H1 (cell line): ENCODE results near the gene OR6C4. TPM values are rescaled to one million over a fixed set of nuclear protein-coding genes. Genes with fewer than 3 reads are reported as not detected.

Experiments
- CTCF ChIA-PET: fragments of 300-600 bp; sonication (Branson Sonifier 250); formaldehyde crosslinking; loops from one replicate; lab custom pipeline; 2021; ENCODE audit not compliant: partially characterized antibody; lab: Charles Lee
- POLR2A ChIA-PET: fragments of 300-600 bp; sonication (Branson Sonifier 250); formaldehyde crosslinking; loops from one replicate; lab custom pipeline; 2021; ENCODE audit warnings: inconsistent platforms; ENCODE audit not compliant: partially characterized antibody; lab: Charles Lee
- DNase-seq, 2 experiments: peaks; one replicate each; pipeline versions ENCODE4 v3.0.0 to v3.0.0-alpha.2; 2010 to 2022; ENCODE audit warnings: low spot score in 2 of 2, low read depth in 1 of 2, mixed read lengths in 1 of 2
- FAIRE-seq: peaks from 2 replicates; lab custom pipeline; 2011; peaks lifted over from hg19 to GRCh38; lab: Jason Lieb, UNC
- H2AFZ ChIP-seq: 2 replicates; pipeline ENCODE4 v1.8.1; 2012; ENCODE audit warnings: low read length, inconsistent platforms
- H2AK5ac ChIP-seq: 2 replicates; pipeline ENCODE4 v1.6.1; 2013; ENCODE audit warnings: low read depth, low read length
- H2BK120ac ChIP-seq: replicated peaks from 2 replicates; pipeline ENCODE3; 2013; ENCODE audit warnings: low read depth, low read length, inconsistent platforms
- H2BK12ac ChIP-seq: 2 replicates; pipeline ENCODE4 v1.6.1; 2013; ENCODE audit warnings: low read depth, low read length
- H2BK15ac ChIP-seq: 2 replicates; pipeline ENCODE4 v1.6.1; 2013; ENCODE audit warnings: low read length
- H2BK20ac ChIP-seq: 2 replicates; pipeline ENCODE4 v1.6.1; 2013; ENCODE audit warnings: low read length
- H2BK5ac ChIP-seq: 2 replicates; pipeline ENCODE4 v1.6.1; 2013; ENCODE audit warnings: low read depth, low read length
- H3K14ac ChIP-seq: 2 replicates; pipeline ENCODE4 v1.6.1; 2013; ENCODE audit warnings: inconsistent platforms; ENCODE audit not compliant: insufficient read length
- H3K18ac ChIP-seq: 2 replicates; pipeline ENCODE4 v1.6.1; 2013; ENCODE audit warnings: low read length; ENCODE audit errors: extremely low read depth
- H3K23ac ChIP-seq: 2 replicates; pipeline ENCODE4 v1.6.1; 2013; ENCODE audit warnings: inconsistent platforms; ENCODE audit not compliant: insufficient read length
- H3K23me2 ChIP-seq: 2 replicates; pipeline ENCODE4 v1.6.1; 2013; ENCODE audit warnings: low read depth, low read length
- H3K27ac ChIP-seq: 2 replicates; pipeline ENCODE4 v1.6.1; 2011; ENCODE audit warnings: low read depth, low read length, inconsistent platforms
- H3K27me3 ChIP-seq, 4 experiments: replicated peaks in 1 of 4; 1 replicate in 1 of 4; 2 replicates in 3 of 4; pipeline versions ENCODE4 v1.6.1 to v1.8.1; 2011 to 2013; ENCODE audit warnings: low read length in 3 of 4, mild to moderate bottlenecking in 3 of 4, inconsistent platforms in 2 of 4, mixed read lengths in 2 of 4, moderate library complexity in 1 of 4; ENCODE audit not compliant: control insufficient read depth in 3 of 4, insufficient read depth in 3 of 4; ENCODE audit errors: extremely low read depth in 1 of 4
- H3K36me3 ChIP-seq, 4 experiments: 2 replicates each; pipeline versions ENCODE4 v1.6.1 to v1.8.1; 2011 to 2013; ENCODE audit warnings: mild to moderate bottlenecking in 4 of 4, low read length in 3 of 4, moderate library complexity in 2 of 4, control low read depth in 1 of 4, inconsistent platforms in 1 of 4; ENCODE audit not compliant: insufficient read depth in 4 of 4, control insufficient read depth in 2 of 4
- H3K4ac ChIP-seq: replicated peaks from 2 replicates; pipeline ENCODE3; 2013; ENCODE audit warnings: low read length, low read depth, mixed read lengths, inconsistent platforms; ENCODE audit not compliant: insufficient read length
- H3K4me1 ChIP-seq, 4 experiments: replicated peaks in 1 of 4; 1 replicate in 1 of 4; 2 replicates in 3 of 4; pipeline versions ENCODE4 v1.6.1 to v1.8.1; 2011 to 2013; ENCODE audit warnings: low read length in 3 of 4, inconsistent platforms in 2 of 4, mixed read lengths in 1 of 4; ENCODE audit not compliant: insufficient read depth in 4 of 4, control insufficient read depth in 3 of 4
- H3K4me2 ChIP-seq, 2 experiments: 2 replicates each; pipeline versions ENCODE4 v1.6.1 to v1.8.1; 2011 to 2013; ENCODE audit warnings: low read depth in 2 of 2, low read length in 2 of 2, control low read depth in 1 of 2, inconsistent platforms in 1 of 2, mild to moderate bottlenecking in 1 of 2; ENCODE audit not compliant: insufficient read depth in 1 of 2
- H3K4me3 ChIP-seq, 4 experiments: fragments of 200-600, 300-600 bp in 1 of 4; sonication (generic), shearing (Covaris generic), sonication (Bioruptor Twin) in 1 of 4; 2 replicates each; pipeline versions ENCODE4 v1.5.1 to v1.8.1; 2011 to 2016; ENCODE audit warnings: low read length in 4 of 4, low read depth in 3 of 4, control low read depth in 2 of 4, inconsistent platforms in 2 of 4, mild to moderate bottlenecking in 2 of 4, mixed read lengths in 1 of 4, moderate library complexity in 1 of 4; ENCODE audit not compliant: insufficient read depth in 2 of 4; ENCODE audit errors: extremely low read depth in 1 of 4
- H3K56ac ChIP-seq: replicated peaks from 2 replicates; pipeline ENCODE3; 2013; ENCODE audit warnings: low read depth, mild to moderate bottlenecking, mixed read lengths, low read length, inconsistent platforms; ENCODE audit not compliant: insufficient read length
- H3K79me1 ChIP-seq: 2 replicates; pipeline ENCODE4 v1.6.1; 2013; ENCODE audit warnings: low read depth, low read length, control low read depth
- H3K79me2 ChIP-seq, 2 experiments: 2 replicates each; pipeline versions ENCODE4 v1.6.1 to v1.8.1; 2012 to 2013; ENCODE audit warnings: low read length in 2 of 2, mild to moderate bottlenecking in 2 of 2, inconsistent platforms in 1 of 2; ENCODE audit not compliant: insufficient read depth in 2 of 2, control insufficient read depth in 1 of 2
- H3K9ac ChIP-seq, 4 experiments: replicated peaks in 1 of 4; 1 replicate in 1 of 4; 2 replicates in 3 of 4; pipeline versions ENCODE4 v1.6.1 to v1.8.1; 2011 to 2013; ENCODE audit warnings: low read depth in 3 of 4, low read length in 3 of 4, control low read depth in 2 of 4, mild to moderate bottlenecking in 2 of 4, moderate library complexity in 2 of 4, inconsistent platforms in 1 of 4; ENCODE audit errors: extremely low read depth in 1 of 4
- H3K9me3 ChIP-seq, 2 experiments: 2 replicates each; pipeline versions ENCODE4 v1.6.1 to v1.8.1; 2012 to 2013; ENCODE audit warnings: mild to moderate bottlenecking in 2 of 2, moderate library complexity in 2 of 2, control low read depth in 1 of 2, inconsistent platforms in 1 of 2, low read depth in 1 of 2, low read length in 1 of 2, mixed read lengths in 1 of 2; ENCODE audit not compliant: insufficient read depth in 2 of 2
- H4K20me1 ChIP-seq, 2 experiments: replicated peaks in 1 of 2; 2 replicates each; pipeline versions ENCODE3 to v1.8.1; 2011 to 2013; ENCODE audit warnings: inconsistent platforms in 2 of 2, low read length in 2 of 2, mild to moderate bottlenecking in 1 of 2; ENCODE audit not compliant: insufficient read depth in 2 of 2, control insufficient read depth in 1 of 2
- H4K5ac ChIP-seq: 2 replicates; pipeline ENCODE4 v1.6.1; 2013; ENCODE audit warnings: low read length, low read depth, mixed read lengths, inconsistent platforms; ENCODE audit not compliant: insufficient read length
- H4K8ac ChIP-seq: 2 replicates; pipeline ENCODE4 v1.8.0; 2013; ENCODE audit warnings: mild to moderate bottlenecking, moderate library complexity, low read length, inconsistent platforms; ENCODE audit not compliant: insufficient read depth; ENCODE audit errors: extremely low read depth
- H4K91ac ChIP-seq: replicated peaks from 2 replicates; pipeline ENCODE3; 2013; ENCODE audit warnings: low read length, mixed read lengths, inconsistent platforms; ENCODE audit not compliant: insufficient read length
- BRCA1 ChIP-seq: IDR thresholded peaks from 2 replicates; pipeline ENCODE4 v1.6.1; 2012; ENCODE audit warnings: low read depth, low read length, improper control_type of control experiment
- CBX5 ChIP-seq: fragments of 300-800, 300-1000 bp; sonication (generic); IDR thresholded peaks from 2 replicates; pipeline ENCODE4 v1.7.1; 2016; ENCODE audit warnings: antibody characterized with exemption, low read length, low read depth
- FOSL1 ChIP-seq: IDR thresholded peaks from 2 replicates; pipeline ENCODE4 v1.6.1; 2011; ENCODE audit warnings: mild to moderate bottlenecking, low read depth, low read length, moderate library complexity; ENCODE audit not compliant: insufficient read depth
- SAP30 ChIP-seq: fragments of 300-600 bp; sonication (generic); IDR thresholded peaks from 2 replicates; pipeline ENCODE4 v1.7.1; 2012; ENCODE audit warnings: low read length, moderate library complexity, mild to moderate bottlenecking, inconsistent platforms; ENCODE audit not compliant: insufficient read depth, insufficient replicate concordance
- SIRT6 ChIP-seq: IDR thresholded peaks from one replicate; pipeline ENCODE4 v1.7.1; 2012; ENCODE audit warnings: low read length, inconsistent platforms
- polyA plus RNA-seq, 7 experiments: library from polyadenylated mRNA; depleted of rRNA in 3 of 7; stranded (reverse) in 5 of 7; unstranded in 2 of 7; fragments of >200 nt in 5 of 7; fragments of 200-250 nt in 2 of 7; gene quantifications; 1 replicate in 5 of 7; 2 replicates in 1 of 7; 4 replicates in 1 of 7; pipeline versions ENCODE4 v1.2.1 to v1.2.3, GENCODE V29; 2011 to 2013; ENCODE audit warnings: missing spikeins in 2 of 7, mixed read lengths in 2 of 7
- total RNA-seq: library from RNA; stranded (reverse); fragmentation: NEBNext Ultra II Directional; extraction: Animal tissue kit (Norgen Biotek cat#: 25700); gene quantifications from 2 replicates; pipeline ENCODE4 v1.2.1, GENCODE V29; 2021
- TF ChIP-seq, protein P1 (sequence below): IDR thresholded peaks from 2 replicates; pipeline ENCODE4 v1.6.1; 2012; ENCODE audit warnings: inconsistent platforms

The OR6C4 gene
- total and polyA plus RNA-seq, 2 of the 8 experiments (the other 6 are each of a cell fraction or from before 2014, with no cell fraction given) = not detected

GRCh38 chr12:55548756-55549155 is 646 bp upstream of the OR6C4 start:
- Histone ChIP-seq H2AFZ (no peak overlapping the region), H3K9ac (no peak overlapping the region), H3K4me2 (no peak overlapping the region), H2BK120ac (no peak overlapping the region), H3K36me3 (no peaks in the 10 kb centered on the region), H2BK5ac (no peak overlapping the region), H3K9me3 (peaks cover 5 to 6% of the 10 kb centered on the region in 2 experiments; a peak in 3 of 4 replicates), H3K14ac (no peak overlapping the region), H3K4me1 (no peaks in the 10 kb centered on the region), H3K18ac (no peak overlapping the region), H3K79me2 (no peaks in the 10 kb centered on the region), H2BK15ac (no peak overlapping the region), H3K4me3 (no peak overlapping the region), H2BK20ac (no peak overlapping the region), H3K23me2 (no peaks in the 10 kb centered on the region), H3K27me3 (no peaks in the 10 kb centered on the region), H2BK12ac (no peak overlapping the region), H4K5ac (no peak overlapping the region), H4K8ac (no peak overlapping the region), H3K4ac (no peak overlapping the region), H4K20me1 (no peaks in the 10 kb centered on the region), H2AK5ac (no peak overlapping the region), H3K79me1 (no peaks in the 10 kb centered on the region), H4K91ac (no peak overlapping the region), H3K56ac (no peak overlapping the region), H3K23ac (no peak overlapping the region), H3K27ac (no peak overlapping the region)
- TF ChIP-seq FOSL1 = no peak
- no peak for TF ChIP-seq BRCA1
- TF ChIP-seq, protein P1, sequence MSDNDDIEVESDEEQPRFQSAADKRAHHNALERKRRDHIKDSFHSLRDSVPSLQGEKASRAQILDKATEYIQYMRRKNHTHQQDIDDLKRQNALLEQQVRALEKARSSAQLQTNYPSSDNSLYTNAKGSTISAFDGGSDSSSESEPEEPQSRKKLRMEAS = no peak
- no peak for TF ChIP-seq SAP30
- TF ChIP-seq SIRT6 = no peak
- no peak for TF ChIP-seq CBX5
- ChIA-PET POLR2A (no interaction called here), CTCF (no interaction called here)
- FAIRE-seq (no peak), DNase-seq (no peak)
